IPS DF 19.7 (cell line): ENCODE data around the gene GATA2.

Experiments used
- DNase-seq: peaks from one replicate; pipeline ENCODE4 v3.0.0-alpha.2; 2013; ENCODE audit warnings: low read depth, low spot score

GATA2 gene

GRCh38 chr3:128433837-128434165, 59.2 kb downstream of the GATA2 start:
- no peak for DNase-seq

DNA sequence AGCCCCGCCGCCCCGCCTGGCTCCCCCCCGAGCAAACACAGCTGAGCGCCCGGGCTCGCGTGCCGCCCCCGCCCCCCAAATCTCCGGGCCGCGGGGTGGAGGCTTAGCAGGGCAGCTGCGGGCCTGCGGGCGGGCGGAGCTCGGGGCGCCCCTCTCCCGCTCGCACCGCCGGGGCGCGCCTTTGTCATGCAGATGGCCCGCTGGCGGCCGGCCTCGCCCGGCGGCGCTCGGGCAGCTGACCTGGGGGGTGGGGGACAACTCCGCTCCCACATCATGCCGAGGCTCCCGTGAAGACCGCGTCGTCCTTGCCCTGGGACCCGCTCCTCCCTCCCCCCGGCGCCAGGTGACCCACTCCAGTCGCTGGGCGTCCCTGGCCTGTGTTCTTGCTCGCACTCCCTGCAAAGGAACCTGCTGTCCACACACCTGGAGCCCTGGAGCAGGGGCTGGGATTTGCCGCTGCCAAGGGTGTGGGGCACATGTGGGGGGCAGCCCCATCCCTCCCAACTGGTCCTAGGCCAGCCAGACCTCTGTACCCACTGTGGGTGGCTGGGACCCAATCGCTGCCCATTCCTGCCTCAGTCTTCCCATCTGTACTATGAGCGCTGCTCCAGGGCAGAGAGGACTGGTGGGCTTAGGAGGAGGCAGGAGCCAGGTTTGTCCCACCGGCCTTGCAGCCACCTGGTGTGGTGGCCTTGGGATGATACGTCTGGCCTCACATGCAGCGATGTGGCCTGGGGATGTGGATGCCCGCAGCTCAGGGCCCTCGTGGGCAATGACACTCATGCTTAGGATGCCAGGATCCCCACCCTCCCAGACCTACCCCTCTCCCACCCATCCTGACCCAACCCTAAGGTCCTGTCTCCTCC, 59.8 kb downstream of the GATA2 start:
- no peak for DNase-seq

DNA sequence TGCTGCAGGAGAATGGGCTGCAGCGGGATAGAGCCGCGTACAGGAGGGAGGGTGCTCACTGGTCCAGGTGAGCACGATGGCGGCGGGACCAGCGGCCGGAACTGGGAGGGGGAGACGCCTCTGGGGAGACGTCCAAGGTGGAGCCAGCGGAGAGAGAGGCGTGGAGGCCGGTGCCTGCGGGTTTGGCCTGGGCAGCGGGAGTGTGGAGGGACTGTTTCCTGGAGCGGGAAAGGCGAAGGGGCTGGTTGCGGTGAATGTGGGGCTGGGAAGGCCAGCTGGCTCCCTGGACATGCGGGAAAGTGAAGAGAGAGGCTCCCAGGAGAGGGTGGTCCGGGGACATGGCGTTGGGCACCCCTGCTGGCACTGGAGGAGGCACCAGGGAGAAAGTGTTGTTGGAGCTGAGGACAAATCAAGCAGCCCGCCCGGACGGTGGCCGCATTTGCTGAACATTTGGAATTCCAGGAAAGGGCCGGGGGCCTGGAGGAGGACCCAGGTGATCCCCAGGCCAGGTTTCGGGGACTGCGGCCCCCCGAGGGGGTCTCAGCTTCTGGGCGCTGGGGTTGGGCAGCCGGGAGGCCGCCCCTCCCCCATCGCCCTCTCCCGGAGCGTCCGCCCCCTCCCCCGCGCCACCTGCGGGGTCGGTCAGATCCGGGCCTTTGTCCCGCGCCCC, 60.6 kb downstream of the GATA2 start:
- DNase-seq, result no peak

DNA sequence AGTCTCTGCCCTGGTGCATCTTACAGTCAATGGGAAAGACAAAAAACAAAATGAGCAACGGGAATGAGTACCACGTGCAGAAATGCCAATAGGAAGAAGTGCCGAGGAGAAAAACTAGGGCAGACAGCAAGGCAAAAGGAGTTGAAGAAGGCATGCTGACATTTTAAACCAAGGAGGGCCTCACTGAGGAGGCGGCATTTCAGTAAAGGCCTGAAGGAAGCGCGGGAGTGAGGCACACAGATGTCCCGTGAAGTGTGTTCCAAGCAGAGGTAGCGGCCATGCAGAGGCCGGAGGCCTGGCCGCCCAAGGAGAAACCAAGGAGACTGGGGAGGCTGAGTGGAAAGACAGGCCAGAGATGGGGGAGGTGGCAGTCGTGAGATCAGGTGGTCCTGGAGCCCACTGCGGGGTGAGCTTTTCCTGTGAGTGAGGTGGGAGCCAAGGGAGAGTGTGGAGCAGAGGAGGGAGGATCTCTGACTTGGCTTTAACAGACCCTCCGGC, 61.1 kb downstream of the GATA2 start:
- no peak for DNase-seq

GRCh38 chr3:128430731-128431130, 62.3 kb downstream of the GATA2 start:
- no peak for DNase-seq

DNA sequence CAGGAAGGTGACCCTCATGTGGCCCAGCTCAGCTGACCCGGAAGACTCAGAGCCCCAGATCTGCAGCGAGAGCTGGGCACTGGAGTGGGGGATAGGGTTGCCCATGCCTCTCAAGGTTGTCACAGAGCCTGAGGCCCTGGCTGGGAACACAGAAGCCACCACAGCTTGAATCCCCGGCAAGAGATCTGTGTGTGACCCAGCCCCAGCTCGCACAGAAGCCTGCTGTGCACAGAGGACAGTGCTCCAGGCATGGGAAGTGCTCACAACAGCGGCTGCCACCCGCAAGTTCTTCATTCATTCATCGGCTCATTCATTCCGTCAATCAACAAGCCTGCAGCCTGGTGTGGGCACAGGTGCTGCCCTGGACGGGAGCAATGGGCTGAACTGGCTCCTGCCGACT, 62.7 kb downstream of the GATA2 start:
- DNase-seq, result no peak

GRCh38 chr3:128429751-128430150, 63.2 kb downstream of the GATA2 start:
- DNase-seq, result no peak
